ENCODE measurements around the gene TRMO. TPM values are rescaled to one million over a fixed set of nuclear protein-coding genes. Genes with fewer than 3 reads are reported as not detected.

TRMO gene
- total and polyA plus RNA-seq, 9 of the 15 experiments (the other 6 are each of a cell fraction or from before 2014, with no cell fraction given) = 5.6 to 22.4 (median 16.2) TPM

- no peak for DNase-seq (ENCODE audit: extremely low read depth in 1 of 4, low spot score in 3 of 4)
- Histone ChIP-seq H3K27me3 (ENCODE audit: control insufficient read depth in 2 of 2, insufficient read depth in 2 of 2, low read length in 2 of 2) (peaks cover 50 to 75% of the 10 kb centered on the region in 2 experiments), H3K4me1 (replicated peaks in 1 of 2; ENCODE audit: control insufficient read depth in 2 of 2, insufficient read depth in 2 of 2, low read length in 2 of 2) (peaks cover 0 to 8% of the 10 kb centered on the region in 2 experiments; a peak in 1 of 5 replicates), H3K27ac (ENCODE audit: extremely low read depth, low read depth, low read length) (no peak overlapping the region), H3K9me3 (replicated peaks; ENCODE audit: control insufficient read depth, insufficient read depth, low read depth, low read length) (no peaks in the 10 kb centered on the region), H2AFZ (ENCODE audit: low read depth, low read length) (no peak overlapping the region), H3K36me3 (ENCODE audit: control insufficient read depth, insufficient read depth, low read length) (no peaks in the 10 kb centered on the region), H3K4me2 (ENCODE audit: insufficient read depth, low read length) (no peak overlapping the region), H3K4me3 (no peak overlapping the region), H3K9ac (ENCODE audit: insufficient read depth in 1 of 2, low read depth in 2 of 2, low read length in 2 of 2) (no peak overlapping the region), H3K79me2 (ENCODE audit: control insufficient read depth, insufficient read depth, low read length) (no peaks in the 10 kb centered on the region), H3K9me1 (ENCODE audit: control insufficient read depth, insufficient read depth, low read length) (no peaks in the 10 kb centered on the region), H4K20me1 (replicated peaks; ENCODE audit: control insufficient read depth, insufficient read depth, low read length) (no peaks in the 10 kb centered on the region)
- TF ChIP-seq NR2C2 (CRISPR knock-in tag; IDR thresholded peaks at IDR 0.05) (no peak), NR2C2 (tag; IDR thresholded peaks at IDR 0.05) (no peak), NFYB (IDR thresholded peaks at IDR 0.05; ENCODE audit: extremely low read depth, insufficient read length) (no peak), ZNF707 (CRISPR knock-in tag; conservative IDR thresholded peaks at IDR 0.05) (no peak), FOXP4 (CRISPR knock-in tag; IDR thresholded peaks at IDR 0.05; ENCODE audit: borderline replicate concordance) (no peak), ILK (tag; IDR thresholded peaks at IDR 0.05; ENCODE audit: borderline replicate concordance, low read depth) (no peak)
- ChIA-PET CTCF (ENCODE audit: low intra/inter-chr PET ratio) (no interaction called here), POLR2A (interaction anchor here (1.0 kb wide), 1 partner anchor 104 kb away, joined by 4 read pairs; no protein-coding TSS in a partner anchor)
- intact Hi-C loops (cut with micrococcal nuclease) = no loop called here
- BruUV-seq (replicated peaks) = no TSS peak
- 2% methylated on average over 10 of the region's 10 CpGs for WGBS (ENCODE audit: insufficient coverage, low coverage, missing lambda C conversion rate)
- FAIRE-seq = no peak
- in situ Hi-C loops (cut with MboI) = no loop called here
- no peak for ATAC-seq
These were observed 61.7 kb downstream of the TRMO start for GRCh38 chr9:97860451-97861147.
